ENCODE data around the gene CBLC. TPM values are rescaled to one million over a fixed set of nuclear protein-coding genes. Genes with fewer than 3 reads are reported as not detected.

Gene CBLC
- polyA plus RNA-seq (ENCODE audit: insufficient read length in 4 of 4), result 1 to 10 TPM; 4.3 to 7.4 (median 5.7) TPM

DNA sequence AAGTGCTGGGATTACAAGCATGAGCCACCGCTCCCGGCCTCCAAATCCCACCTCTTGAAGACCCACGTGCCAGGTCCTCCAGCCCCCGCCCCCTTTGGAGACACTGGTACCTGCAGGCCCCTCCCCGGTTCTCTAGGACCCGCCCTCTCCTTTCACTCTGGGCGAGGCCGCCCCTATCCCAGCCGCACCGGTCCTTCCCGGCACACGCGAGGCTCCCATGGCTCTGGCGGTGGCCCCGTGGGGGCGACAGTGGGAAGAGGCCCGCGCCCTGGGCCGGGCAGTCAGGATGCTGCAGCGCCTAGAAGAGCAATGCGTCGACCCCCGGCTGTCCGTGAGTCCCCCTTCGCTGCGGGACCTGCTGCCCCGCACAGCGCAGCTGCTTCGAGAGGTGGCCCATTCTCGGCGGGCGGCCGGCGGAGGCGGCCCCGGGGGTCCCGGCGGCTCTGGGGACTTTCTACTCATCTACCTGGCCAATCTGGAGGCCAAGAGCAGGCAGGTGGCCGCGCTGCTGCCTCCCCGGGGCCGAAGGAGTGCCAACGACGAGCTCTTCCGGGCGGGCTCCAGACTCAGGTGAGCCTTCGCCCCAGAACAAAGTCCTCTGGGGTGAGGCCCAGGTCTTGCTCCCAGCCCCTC, at the start of gene CBLC:
CBLC (plus strand) TSS at position 176 of the 633 bp plus-strand sequence; CDS start at position 218, 42 bp downstream.
- DNase-seq (ENCODE audit: low read depth in 4 of 4, low spot score in 3 of 4), result no peak

DNA sequence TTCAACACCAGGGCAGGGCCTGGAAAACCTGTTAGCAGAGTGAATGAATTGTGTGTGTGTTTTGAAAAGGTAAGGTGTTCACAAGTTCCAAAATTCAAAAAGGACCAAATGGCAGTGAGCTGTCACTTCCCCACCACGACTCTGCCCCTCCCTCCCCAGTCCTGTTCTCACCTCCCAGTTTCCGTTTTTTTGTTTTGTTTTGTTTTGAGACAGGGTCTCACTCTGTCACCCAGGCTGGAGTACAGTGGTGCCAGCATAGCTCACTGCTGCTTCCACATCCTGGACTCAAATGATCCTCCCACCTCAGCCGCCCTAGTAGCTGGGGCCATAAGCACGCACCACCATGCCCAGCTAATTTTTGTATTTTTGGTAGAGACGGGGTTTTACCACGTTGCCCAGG, 49.5 kb upstream of the CBLC start:
- DNase-seq (ENCODE audit: low read depth in 4 of 4, low spot score in 3 of 4), result no peak

- no peak for DNase-seq (ENCODE audit: low read depth in 4 of 4, low spot score in 3 of 4)
Observed at GRCh38 chr19:44729516-44730033, 48.1 kb upstream of the CBLC start.

- no peak for DNase-seq (ENCODE audit: low read depth in 4 of 4, low spot score in 3 of 4)
Observed at GRCh38 chr19:44731081-44731480, 46.6 kb upstream of the CBLC start.

GRCh38 chr19:44731622-44732021, 46.1 kb upstream of the CBLC start:
- no peak for DNase-seq (ENCODE audit: low read depth in 4 of 4, low spot score in 3 of 4)

DNA sequence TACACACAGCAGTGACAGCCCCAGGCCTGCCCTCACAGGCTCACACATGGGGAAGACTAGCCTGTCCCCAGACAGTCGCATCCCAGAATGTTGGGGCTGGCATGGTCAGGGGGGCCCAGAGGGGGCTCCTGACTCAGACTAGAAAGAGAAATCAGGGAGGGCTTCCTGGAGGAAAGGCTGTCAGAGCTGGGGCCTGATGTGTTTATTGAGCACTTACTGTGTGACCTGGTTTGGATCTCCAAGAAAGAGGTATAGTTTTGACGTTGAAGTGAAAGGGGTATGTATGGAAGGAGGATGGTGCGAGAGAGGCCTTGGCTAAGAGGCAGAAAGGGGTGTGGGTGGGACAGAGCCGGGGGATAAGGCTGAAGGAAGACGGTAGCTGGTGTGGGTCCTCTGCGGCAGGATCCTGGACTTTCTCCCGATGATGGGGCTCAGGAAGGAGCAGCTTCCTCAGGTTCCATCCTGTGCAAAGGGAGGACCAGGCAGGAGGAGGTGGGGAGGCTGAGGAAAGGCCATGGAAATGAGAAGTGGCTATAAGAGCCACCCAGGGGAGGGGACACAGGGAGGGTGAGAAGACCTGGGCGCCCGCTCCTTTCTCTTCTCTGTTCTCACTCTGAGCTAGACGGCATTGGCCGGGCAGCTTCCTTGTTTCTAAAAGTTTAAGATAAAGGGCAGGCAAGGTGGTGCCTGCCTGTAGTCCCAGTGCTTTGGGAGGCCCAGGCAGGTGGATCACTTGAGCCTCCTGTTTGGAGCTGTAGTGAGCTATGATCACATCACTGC, 45.3 kb upstream of the CBLC start:
- no peak for DNase-seq (ENCODE audit: low read depth in 4 of 4, low spot score in 3 of 4)

DNA sequence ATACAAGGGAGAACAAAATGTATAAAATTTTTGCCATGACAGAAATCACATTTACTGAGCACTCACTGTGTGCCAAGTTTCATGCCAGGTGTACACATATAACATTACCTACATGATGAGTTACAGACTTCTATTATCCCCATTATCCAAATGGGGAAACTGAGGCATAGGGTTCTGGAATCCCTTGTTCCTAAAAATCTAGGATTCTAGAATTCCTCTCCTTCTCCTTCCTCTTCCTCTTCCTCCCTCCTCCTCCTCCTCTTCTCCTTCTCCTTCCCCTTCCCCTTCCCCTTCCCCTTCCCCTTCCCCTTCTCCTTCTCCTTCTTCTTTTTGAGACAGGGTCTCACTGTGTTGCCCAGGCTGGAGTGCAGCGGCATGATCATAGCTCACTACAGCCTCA, 43.3 kb upstream of the CBLC start:
- DNase-seq (ENCODE audit: low read depth in 4 of 4, low spot score in 3 of 4), result no peak

DNA sequence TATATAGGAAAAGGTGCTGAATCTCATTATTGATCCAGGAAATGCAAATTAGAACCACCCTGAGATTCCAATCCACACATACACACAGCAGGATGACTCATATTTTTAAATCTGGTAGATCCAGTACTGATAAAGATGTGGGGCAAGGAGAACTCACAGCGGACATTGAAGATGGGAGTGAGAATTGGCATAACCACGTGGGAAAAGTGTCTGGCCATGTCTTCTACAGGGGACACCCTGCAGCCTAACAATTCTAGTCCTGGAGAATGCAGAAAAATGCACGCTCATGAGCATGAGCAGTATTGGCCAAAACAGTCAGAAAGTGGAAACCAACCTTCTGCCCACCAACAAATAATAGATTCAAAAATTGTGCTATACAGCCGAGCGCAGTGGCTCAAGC, 42.7 kb upstream of the CBLC start:
- DNase-seq (ENCODE audit: low read depth in 4 of 4, low spot score in 3 of 4), result no peak

DNA sequence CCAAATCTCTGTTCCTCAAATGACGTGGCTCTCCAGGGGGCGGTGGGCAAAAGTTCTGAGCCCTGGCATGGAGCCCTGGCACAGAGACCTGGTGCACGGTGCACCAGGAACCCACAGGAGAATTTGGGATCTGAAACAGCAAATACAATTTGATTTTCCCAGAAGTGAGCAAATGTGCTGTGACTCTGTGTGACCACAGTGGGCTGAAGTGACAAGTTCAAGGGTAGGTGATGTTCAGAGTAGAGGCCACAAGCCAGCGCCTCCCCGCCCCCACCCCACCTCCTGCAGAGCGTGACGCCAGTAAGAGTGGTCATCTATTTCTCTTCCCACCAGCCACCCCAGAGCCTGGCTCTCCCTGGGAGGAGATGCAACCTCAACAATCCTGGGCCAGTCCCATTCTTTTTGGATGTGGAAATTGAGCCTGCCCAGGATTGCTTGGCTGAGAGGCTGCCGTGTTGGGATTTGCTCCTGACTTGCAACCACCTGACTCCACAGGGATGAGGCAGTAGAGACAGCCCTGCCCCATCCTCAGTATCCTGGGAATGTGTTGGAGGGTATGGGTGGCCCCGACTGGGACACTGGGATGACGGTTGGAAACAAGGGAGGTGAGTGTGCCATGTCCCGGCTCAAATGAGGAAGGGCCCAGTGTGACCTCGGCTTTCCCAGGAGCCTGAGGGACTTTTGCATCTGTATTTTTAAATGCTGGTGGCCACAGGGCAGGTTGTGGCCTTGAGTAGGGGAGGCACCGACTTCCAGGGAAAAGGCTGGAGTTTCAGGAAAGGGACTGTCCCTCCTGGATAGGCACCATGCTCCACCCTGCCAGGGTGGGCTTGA, 40.2 kb upstream of the CBLC start:
- DNase-seq (ENCODE audit: low read depth in 4 of 4, low spot score in 3 of 4), result no peak

DNA sequence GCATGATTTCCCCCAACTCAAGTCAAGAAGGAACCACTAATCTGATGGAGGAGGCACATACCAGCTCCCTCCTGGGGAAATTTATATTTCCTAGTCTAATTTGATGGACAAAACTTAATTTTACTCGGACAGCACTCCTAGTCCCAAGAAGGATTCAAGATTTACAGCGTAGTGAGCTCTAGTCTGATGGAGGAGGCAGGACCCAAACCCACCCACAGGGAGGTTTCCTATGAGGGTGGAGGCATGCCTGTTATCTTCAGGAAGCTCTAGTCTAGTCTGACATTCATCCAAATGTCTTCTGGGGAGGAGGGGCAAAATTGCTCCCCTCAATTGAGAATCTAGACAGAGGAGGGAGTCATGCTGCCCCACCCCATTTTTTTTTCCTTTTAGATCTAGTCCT, 39.6 kb upstream of the CBLC start:
- no peak for DNase-seq (ENCODE audit: low read depth in 4 of 4, low spot score in 3 of 4)

DNA sequence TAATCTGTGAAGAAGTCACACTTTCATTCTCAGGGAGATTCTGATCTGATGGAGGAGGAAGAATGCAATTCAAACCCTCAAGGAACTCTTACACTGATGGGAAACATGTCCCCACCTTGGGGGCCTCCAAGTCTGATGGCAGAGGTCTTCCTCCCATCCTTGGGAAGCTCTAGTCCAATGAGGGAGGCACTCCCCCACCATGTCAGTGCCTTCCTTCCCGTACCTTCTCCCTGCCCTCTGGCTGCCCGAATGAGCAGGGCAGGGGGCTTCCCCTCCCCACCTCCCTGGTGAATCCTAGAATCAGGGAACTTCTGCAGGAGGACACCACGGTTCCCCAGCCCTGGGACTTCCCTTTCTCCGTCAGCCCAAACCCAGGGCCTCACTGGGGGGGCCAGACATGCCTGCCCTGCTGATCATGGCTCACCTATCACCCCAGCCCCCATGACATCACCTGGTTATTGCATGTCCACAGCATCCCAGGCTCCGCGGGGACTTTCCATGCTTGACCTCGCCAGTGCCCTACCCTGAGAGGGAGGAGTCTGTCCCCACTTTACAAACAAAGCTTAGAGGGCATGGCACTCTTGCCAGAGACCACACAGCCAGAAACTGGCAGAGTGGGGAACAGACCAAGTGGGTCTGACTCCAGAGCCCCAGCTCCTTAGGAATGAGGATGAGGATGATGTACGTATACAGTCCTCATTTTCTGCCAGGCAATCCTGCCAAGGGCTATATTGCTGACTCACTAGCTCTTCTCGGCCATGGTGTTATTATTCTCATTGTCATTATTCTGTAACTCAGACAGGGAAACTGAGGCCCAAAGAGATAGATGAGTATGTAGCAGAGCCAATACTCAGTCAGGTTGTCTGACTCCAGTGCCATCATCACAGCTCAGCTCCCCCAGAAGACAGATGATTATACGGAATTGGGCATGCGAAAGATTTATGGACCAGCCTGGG, 38.8 kb upstream of the CBLC start:
- no peak for DNase-seq (ENCODE audit: low read depth in 4 of 4, low spot score in 3 of 4)

DNA sequence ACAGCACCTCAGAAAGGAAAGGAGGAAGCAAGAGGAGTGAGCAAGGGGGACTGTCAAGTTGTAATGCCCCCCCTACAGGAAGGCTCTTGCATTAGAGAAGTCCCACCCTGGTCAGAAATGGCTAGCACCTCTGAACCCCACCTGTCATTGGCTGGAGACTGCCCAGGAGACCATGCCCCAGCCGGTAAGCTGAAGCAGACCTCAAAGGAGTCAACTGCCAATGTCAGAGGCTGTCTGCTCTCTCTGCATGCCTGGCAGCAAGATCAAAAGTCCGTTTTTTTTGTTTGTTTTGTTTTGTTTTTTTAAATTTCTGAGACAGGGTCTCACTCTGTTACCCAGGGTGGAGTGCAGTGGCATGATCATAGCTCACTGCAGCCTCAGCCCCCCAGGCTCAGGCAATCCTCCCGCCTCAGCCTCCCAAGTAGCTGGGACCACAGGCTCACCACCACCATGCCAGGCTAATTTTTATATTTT, 37.3 kb upstream of the CBLC start:
- DNase-seq (ENCODE audit: low read depth in 4 of 4, low spot score in 3 of 4), result no peak

GRCh38 chr19:44741258-44741731, 36.4 kb upstream of the CBLC start:
- no peak for DNase-seq (ENCODE audit: low read depth in 4 of 4, low spot score in 3 of 4)

DNA sequence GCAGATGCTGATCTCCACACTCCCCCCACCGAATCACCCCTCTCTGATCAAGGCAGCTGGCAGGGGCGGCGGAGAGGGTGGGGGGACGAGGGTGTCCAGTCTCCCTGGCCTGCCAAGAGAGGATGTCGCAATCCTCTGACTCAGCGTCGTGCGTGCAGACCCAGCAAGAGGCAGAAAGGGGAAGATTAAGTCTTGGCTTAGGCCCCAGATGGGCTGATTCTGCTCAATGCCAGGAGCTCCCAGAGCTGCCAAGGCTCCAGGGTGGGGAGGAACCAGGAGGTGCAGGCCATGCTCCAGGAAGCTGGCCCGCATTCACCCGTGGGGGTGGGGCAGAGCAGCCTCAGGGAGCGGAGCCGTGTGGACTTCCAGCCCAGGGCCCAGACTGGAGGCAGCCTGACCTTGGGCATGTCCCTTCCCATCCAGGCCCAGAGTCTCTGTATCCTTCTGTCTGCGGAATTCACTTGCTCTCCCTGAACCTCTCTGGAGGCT, 35.8 kb upstream of the CBLC start:
- no peak for DNase-seq (ENCODE audit: low read depth in 4 of 4, low spot score in 3 of 4)

- DNase-seq (ENCODE audit: low read depth in 4 of 4, low spot score in 3 of 4), result no peak
Observed at GRCh38 chr19:44742330-44743061, 35.2 kb upstream of the CBLC start.

GRCh38 chr19:44744871-44745332, 32.8 kb upstream of the CBLC start:
- DNase-seq (ENCODE audit: low read depth in 4 of 4, low spot score in 3 of 4), result no peak

GRCh38 chr19:44745341-44745831, 32.3 kb upstream of the CBLC start:
- DNase-seq (ENCODE audit: low read depth in 4 of 4, low spot score in 3 of 4), result no peak

- DNase-seq (ENCODE audit: low read depth in 4 of 4, low spot score in 3 of 4), result no peak
Observed at GRCh38 chr19:44745887-44746600, 31.6 kb upstream of the CBLC start.

All from right renal pelvis (tissue), 4 donors.